GM13977 (cell line): ENCODE measurements around the gene SUMO3.

Source experiments
- DNase-seq: peaks from one replicate; pipeline ENCODE4 v3.0.0; 2012; ENCODE audit warnings: low spot score
- in situ Hi-C: fragments of 300-500 bp; cut with MboI; formaldehyde crosslinking; loops from one replicate; pipeline ENCODE4 v1.12.0; 2022; ENCODE audit warnings: low sequenced_read_pairs, low pct_unique_long_range_greater_than_20kb, mixed read lengths, inconsistent platforms; ENCODE audit not compliant: unreplicated experiment
- TF ChIP-seq, protein P1 (sequence below): IDR thresholded peaks from 2 replicates; pipeline ENCODE4 v1.5.1; 2012; ENCODE audit warnings: mild to moderate bottlenecking, control low read depth; ENCODE audit not compliant: insufficient read depth; ENCODE audit errors: extremely low read depth, missing control alignments

SUMO3 gene

DNA sequence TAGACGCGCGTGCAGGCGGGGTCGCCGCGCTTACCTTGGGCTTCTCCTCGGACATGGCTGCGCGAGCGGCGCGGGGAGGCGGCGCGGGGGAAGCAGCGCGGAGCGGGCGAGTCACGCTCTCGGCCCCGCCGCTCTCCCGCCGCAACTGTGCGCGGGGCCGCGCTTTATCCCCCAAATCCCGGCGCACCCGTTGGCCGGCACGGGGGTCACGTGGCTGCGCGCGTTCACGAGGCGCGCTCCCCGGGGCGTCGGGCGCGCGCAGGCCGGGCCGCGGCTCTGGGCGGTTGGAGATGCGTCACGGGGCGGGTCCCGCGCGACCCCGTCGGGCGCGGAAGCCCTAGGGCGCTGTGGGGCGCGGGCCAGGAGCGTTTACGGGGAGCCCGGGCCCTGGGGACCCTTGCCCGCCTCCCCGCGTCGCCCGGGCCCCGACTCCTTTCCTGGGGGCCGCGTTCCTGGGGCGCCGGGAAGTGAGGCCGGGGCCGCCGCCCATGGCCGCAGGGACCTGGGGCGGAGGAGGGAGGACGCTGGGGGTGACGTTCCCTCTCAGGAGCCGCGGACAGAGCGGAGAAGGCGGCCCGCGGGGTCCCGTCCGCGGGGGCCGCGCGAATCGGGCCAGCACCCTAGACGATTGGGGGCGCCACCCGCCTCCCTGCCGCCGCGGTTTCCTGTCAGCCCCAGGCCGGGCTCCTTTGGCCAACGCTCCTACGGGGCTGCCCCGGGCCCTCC, at the start of gene SUMO3:
TSS of gene SUMO3 (minus strand) at position 149 of the 726 bp plus-strand sequence. CDS start at position 55, 94 bp downstream.
- TF ChIP-seq, protein P1, sequence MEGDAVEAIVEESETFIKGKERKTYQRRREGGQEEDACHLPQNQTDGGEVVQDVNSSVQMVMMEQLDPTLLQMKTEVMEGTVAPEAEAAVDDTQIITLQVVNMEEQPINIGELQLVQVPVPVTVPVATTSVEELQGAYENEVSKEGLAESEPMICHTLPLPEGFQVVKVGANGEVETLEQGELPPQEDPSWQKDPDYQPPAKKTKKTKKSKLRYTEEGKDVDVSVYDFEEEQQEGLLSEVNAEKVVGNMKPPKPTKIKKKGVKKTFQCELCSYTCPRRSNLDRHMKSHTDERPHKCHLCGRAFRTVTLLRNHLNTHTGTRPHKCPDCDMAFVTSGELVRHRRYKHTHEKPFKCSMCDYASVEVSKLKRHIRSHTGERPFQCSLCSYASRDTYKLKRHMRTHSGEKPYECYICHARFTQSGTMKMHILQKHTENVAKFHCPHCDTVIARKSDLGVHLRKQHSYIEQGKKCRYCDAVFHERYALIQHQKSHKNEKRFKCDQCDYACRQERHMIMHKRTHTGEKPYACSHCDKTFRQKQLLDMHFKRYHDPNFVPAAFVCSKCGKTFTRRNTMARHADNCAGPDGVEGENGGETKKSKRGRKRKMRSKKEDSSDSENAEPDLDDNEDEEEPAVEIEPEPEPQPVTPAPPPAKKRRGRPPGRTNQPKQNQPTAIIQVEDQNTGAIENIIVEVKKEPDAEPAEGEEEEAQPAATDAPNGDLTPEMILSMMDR, result no peak
- peak; percentile 96 for DNase-seq
- in situ Hi-C loops, result no loop called here

DNA sequence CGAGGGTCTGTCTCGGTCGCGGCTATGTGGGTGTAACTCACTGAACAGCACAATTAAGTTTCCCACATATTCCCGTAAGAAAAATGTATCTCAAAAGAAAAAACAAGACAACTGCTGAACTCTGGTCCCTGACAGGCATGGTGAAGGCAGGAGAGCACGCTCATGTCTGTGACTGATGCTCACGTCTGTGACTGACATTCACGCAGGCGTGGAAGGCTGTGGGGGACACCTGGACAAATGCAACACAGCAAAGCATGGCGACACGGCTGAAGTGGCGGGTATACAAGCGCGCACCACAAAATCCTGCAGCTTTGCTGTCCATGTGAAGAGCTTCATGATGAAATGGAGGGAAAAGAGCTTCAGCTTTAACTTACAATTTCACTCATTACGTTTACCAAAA, 49.6 kb upstream of the SUMO3 start:
- TF ChIP-seq, protein P1, result no peak
- in situ Hi-C loops, result no loop called here

GRCh38 chr21:44866780-44867179, 48.9 kb upstream of the SUMO3 start:
- TF ChIP-seq, protein P1, result no peak
- DNase-seq, result no peak
- in situ Hi-C loops, result no loop called here

More for the DNA sequence above, 49.6 kb upstream of the SUMO3 start:
- DNase-seq, result no peak

DNA sequence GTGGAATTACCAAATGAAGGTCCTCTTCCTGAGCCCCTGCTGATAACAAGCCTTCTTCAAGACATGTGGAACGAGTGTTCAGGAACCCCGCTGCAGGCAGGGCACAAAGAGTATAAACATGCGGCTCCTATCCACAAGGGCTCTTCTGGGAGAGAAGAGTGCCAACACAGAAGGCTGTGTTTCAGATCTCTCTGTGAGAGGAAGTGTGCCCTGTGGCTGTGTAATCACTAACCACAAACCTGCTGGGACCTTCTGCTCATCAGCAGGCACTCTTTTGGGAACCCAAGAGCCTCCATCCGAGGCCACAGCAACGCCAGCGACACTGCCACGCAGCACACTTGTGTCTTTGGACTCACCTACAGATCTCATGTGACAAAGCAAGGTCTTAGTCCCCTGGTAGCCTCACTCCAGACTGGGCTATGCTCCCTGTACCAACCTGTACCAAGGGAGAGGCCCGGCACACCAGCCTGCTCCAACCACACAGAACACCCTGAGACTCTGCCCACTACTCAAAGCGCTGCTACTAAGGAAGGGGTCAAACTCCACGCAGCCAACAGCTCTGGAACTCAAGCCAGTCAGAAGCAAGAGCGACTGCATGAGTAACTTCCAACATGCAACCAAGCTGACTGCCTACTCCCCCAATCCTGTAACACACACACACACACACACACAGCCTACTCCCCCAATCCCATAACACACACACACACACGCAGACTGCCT, 47.9 kb upstream of the SUMO3 start:
- DNase-seq, result no peak
- in situ Hi-C loops, result no loop called here
- TF ChIP-seq, protein P1, result no peak

- TF ChIP-seq, protein P1, result no peak
- in situ Hi-C loops, result no loop called here
- no peak for DNase-seq
Observed at GRCh38 chr21:44862869-44863685, 45.2 kb upstream of the SUMO3 start.

DNA sequence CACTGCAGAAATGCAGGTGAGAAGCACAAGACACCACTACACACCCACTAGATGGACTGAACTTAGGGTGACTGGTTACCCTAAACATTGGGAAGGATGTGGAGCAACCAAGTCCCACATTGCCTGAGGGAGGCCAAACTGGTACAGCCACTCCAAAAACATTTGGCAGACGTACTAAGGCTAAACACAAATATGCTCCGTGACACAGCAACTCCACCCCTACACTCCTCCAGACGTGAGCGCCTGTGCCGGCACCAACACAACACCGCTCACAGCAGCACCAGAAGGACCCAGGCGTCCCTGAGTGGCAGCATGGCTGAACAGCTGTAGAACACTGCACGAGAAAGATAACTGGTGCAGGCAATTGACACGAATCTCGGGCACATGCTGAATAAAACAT, 40.9 kb upstream of the SUMO3 start:
- no peak for DNase-seq
- in situ Hi-C loops, result no loop called here
- TF ChIP-seq, protein P1, result no peak
